HG03097 (cell line): ENCODE measurements around the gene SMIM10L2A.
A peak's percentile ranks its signal among the peaks of the same experiment; 100 is the strongest.
"Not testable (repeated sequence)": the region's sequence is repeated elsewhere in the genome, so short reads cannot be mapped to it uniquely, and the experiment has no call there.

Experiments used
- ATAC-seq: cut with Tn5 transposase; IDR thresholded peaks from one replicate; pipeline ENCODE4 v1.9.1; 2021; ENCODE audit not compliant: unreplicated experiment, low FRiP score

The SMIM10L2A gene

GRCh38 chrX:135421932-135422809 lies at the start of gene SMIM10L2A:
Gene SMIM10L2A (plus strand): TSS chrX:135421944. CDS start chrX:135422132, 188 bp downstream.
- peak; percentile 27 for ATAC-seq

GRCh38 chrX:135373357-135373756 lies 48.4 kb upstream of the SMIM10L2A start:
- no peak for ATAC-seq

- ATAC-seq, result no peak
These were observed 39.5 kb upstream of the SMIM10L2A start for GRCh38 chrX:135382260-135382659.

- no peak for ATAC-seq
These were observed 38.5 kb upstream of the SMIM10L2A start for GRCh38 chrX:135383249-135383648.

- no peak for ATAC-seq
These were observed 37.4 kb upstream of the SMIM10L2A start for GRCh38 chrX:135384161-135384836.

- ATAC-seq, result no peak
These were observed 32.9 kb upstream of the SMIM10L2A start for GRCh38 chrX:135388841-135389240.

GRCh38 chrX:135389243-135389642 lies 32.5 kb upstream of the SMIM10L2A start:
- ATAC-seq, result no peak

GRCh38 chrX:135389717-135390116 lies 32.0 kb upstream of the SMIM10L2A start:
- no peak for ATAC-seq

- no peak for ATAC-seq
These were observed 30.0 kb upstream of the SMIM10L2A start for GRCh38 chrX:135391734-135392133.

GRCh38 chrX:135393051-135393450 lies 28.7 kb upstream of the SMIM10L2A start:
- ATAC-seq, result no peak

- ATAC-seq, result no peak
These were observed 26.7 kb upstream of the SMIM10L2A start for GRCh38 chrX:135395064-135395463.

- no peak for ATAC-seq
These were observed 25.6 kb upstream of the SMIM10L2A start for GRCh38 chrX:135396109-135396508.

GRCh38 chrX:135396566-135396965 lies 25.2 kb upstream of the SMIM10L2A start:
- no peak for ATAC-seq

GRCh38 chrX:135397652-135398051 lies 24.1 kb upstream of the SMIM10L2A start:
- ATAC-seq, result no peak

GRCh38 chrX:135403374-135403773 lies 18.4 kb upstream of the SMIM10L2A start:
- ATAC-seq, result no peak

- not testable (repeated sequence) for ATAC-seq
These were observed 15.3 kb upstream of the SMIM10L2A start for GRCh38 chrX:135406428-135406827.

GRCh38 chrX:135408794-135409193 lies 12.9 kb upstream of the SMIM10L2A start:
- ATAC-seq, result no peak

- ATAC-seq, result no peak
These were observed 10.7 kb upstream of the SMIM10L2A start for GRCh38 chrX:135410861-135411627.

- no peak for ATAC-seq
These were observed 9.9 kb upstream of the SMIM10L2A start for GRCh38 chrX:135411893-135412292.

GRCh38 chrX:135416546-135416945 lies 5.2 kb upstream of the SMIM10L2A start:
- no peak for ATAC-seq

- ATAC-seq, result no peak
These were observed 913 bp upstream of the SMIM10L2A start for GRCh38 chrX:135420831-135421230.
